Measurements from ENCODE around the gene STK10.
"Not testable (repeated sequence)": the region's sequence is repeated elsewhere in the genome, so short reads cannot be mapped to it uniquely, and the experiment has no call there.

Gene STK10

DNA sequence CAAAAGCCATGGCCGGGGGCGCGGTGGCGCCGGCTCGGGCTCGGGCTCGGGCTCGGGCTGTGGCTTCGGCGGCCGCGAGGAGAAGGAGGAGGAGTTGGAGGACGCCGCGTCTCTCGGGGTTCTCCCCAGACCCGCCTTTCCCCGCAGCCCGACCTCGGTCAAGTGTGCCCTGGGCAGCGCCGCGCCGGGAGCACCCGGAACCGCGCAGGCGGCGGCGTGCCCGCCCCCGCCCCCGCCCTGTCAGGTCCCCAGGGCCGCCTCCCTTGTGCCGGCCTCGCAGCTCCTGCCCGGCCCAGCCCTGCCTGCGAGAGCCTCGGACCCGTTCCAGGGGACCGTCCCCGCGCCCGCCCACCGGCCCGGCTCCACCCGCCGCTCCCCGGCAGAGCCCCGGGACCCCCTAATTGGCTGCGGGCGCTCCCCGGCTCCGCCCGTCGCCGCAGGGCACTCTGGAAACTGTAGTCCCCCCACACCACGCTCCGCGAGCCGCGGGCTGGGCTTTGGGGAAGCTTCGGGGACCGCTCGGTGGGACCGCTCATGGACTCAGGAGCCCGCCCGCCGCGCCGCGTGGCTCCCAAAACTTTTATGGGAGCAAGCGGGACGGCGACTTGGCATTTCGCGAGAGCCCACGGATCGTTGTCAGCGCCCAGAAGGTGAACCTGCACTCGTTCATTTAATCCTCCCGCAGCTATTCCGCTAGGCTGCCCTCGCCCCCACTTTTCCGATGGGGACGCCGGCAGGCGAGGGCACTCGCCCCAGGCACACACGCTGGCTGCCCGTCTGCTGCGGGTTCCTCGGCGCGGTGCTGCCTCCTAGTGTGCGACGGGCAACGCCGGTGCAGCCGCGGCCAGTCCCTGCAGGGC lies at the start of gene STK10:
STK10 (minus strand) TSS at position 192 of the 860 bp plus-strand sequence; CDS start at position 10, 182 bp downstream.
- DNase-seq, result peak; percentile 94

DNA sequence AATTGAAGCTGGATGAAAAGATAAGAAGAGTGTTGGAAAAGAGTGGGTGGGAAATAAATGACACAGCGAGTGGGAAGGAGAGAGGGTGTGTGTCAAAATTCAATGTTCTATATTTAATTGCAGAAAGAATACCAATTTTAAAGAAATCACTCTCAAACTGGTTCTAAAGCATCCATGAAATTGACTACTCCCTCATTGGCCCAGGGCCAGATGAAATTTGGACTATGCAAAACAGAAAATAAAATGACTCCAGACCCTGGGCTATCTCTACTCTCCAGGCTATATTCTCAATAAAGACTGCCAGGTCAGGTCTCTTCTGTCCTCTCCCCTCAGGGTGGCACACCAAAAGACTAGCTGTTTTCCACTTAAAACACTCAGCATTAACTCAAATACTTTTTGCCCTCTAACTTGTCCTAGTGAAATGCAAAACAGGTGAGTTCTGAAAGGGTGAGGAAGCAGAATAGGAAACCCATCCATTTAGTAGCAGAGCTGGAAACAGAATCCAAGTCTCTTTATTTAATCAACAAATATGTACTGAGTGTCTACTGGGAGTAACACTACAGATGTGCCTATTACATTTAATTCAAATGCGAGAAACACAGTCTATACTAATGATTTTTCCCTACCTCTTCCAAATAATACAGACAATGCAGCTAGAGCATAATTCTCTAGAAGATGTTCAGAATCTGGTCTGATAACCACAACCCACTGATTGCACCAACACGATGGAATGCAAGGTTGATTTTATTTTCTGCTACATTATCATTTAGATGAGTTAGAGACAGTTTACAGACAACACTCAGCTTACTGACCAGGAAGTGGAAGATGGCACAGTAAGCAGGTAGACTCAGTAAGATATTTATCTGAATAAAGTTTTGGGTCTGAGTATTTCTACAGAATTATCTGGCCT lies 48.1 kb upstream of the STK10 start:
- DNase-seq, result no peak

- no peak for DNase-seq
Observed at GRCh38 chr5:172235132-172235780, 47.2 kb upstream of the STK10 start.

GRCh38 chr5:172234031-172234430 lies 46.0 kb upstream of the STK10 start:
- no peak for DNase-seq

DNA sequence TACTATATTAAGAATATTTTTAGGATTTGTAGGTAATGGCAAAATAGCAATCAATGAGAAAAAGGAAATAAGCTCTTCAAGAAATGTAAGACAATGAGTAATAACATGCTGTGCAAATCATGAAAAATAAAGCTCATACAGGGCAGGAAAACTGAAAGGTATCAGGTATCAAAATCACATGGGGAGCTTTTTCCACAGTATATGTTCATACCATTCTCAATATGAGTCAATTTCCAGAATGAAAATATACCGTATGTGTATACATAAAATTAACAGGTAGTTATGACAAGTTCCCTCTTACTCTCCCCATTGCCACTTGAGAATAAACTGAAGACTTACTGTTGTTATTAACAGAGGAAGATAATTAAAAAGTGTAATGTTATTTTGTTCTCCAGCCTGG lies 41.9 kb upstream of the STK10 start:
- DNase-seq, result no peak

- no peak for DNase-seq
Observed at GRCh38 chr5:172224996-172225395, 37.0 kb upstream of the STK10 start.

DNA sequence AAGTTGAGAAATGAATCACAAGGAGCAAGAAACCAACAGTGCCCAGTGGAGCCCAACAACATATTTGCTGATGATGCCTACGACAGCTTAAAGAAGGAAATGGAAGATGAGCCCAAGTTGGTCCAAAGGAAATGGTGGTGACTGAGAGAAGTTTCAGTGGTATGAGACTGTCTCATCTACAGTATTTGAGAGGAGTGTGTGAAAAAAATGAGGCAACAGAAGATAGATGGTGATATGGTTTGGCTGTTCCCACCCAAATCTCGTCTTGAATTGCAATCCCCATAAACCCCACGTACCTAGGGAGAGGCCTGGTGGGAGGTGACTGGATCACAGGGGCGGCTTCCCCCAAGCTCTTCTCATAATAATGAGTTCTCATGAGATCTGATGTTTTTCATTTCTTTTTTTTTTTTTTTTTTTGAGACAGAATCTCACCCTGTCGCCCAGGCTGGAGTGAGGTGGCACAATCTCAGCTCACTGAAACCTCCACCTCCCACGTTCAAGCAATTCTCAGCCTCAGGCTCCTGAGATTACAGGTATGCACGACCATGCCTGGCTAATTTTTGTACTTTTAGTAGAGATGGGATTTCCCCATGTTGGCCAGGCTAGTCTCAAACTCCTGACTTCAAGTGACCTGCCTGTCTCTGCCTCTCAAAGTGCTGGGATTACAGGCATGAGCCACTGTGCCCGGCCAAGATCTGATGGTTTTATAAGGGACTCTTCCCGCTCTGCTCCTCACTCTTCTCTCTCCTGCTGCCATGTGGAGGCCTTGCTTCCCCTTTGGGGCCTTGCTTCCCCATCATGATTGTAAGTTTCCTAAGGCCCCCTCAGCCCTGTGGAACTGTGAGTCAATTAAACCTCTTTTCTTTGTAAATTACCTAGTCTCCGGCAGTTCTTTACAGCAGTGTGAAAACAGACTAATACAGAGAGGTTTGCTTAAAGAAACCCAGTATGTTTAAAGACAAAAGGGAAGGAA lies 36.2 kb upstream of the STK10 start:
- DNase-seq, result no peak

- DNase-seq, result no peak
Observed at GRCh38 chr5:172219296-172219695, 31.3 kb upstream of the STK10 start.

GRCh38 chr5:172216345-172216744 lies 28.3 kb upstream of the STK10 start:
- no peak for DNase-seq

GRCh38 chr5:172213126-172213525 lies 25.1 kb upstream of the STK10 start:
- no peak for DNase-seq

DNA sequence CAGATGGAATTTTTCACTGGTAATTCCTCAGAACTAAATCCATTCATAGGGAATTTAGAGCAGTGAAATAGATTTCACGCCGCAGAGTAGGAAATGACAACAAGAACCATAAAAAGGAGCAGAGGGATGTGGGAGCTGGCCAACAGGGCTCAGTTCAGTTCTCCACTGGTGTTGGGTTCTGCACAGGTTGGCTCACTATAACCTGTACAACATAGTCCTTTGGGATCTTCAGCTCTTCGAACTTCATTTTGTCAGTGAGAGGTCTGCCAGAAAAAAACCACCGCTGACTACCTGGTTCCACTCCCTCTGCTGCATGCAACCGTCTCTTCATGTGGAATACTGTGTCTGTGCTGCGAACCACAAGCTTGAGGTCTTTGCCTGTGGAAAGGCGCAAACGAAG lies 23.7 kb upstream of the STK10 start:
- no peak for DNase-seq

DNA sequence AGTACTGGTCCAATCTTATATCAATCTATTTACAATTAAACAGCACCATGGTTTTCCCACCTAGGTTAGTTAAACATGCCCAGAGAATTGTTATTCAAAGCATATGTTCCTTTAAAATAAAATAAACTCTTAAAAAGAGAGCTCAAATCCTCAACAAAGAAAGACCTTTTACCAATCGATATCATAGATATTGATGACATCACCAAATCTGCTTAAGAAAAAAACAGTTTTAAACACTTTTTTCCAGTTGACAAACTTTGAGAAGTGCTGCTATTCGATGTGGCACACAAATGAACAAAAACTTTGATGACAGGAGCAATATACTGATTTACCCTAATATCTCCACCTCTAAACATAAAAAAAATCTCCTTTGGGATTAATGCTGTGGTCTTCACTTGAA lies 21.7 kb upstream of the STK10 start:
- DNase-seq, result no peak

- DNase-seq, result no peak
Observed at GRCh38 chr5:172207511-172207910, 19.5 kb upstream of the STK10 start.

DNA sequence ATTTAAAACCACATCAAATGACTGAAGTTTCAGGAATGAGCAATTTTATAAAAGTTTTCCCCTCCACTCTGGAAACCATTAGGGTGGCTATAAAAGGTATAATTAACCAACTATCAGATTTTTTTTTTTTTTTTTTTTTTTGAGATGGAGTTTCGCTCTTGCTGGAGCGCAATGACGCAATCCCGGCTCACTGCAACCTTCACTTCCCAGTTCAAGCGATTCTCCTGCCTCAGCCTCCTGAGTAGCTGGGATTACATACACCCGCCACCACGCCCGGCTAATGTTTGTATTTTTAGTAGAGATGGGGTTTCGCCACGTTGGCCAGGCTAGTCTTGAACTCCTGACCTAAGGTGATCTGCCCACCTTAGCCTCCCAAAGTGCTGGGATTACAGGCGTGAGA lies 18.0 kb upstream of the STK10 start:
- DNase-seq, result not testable (repeated sequence)

DNA sequence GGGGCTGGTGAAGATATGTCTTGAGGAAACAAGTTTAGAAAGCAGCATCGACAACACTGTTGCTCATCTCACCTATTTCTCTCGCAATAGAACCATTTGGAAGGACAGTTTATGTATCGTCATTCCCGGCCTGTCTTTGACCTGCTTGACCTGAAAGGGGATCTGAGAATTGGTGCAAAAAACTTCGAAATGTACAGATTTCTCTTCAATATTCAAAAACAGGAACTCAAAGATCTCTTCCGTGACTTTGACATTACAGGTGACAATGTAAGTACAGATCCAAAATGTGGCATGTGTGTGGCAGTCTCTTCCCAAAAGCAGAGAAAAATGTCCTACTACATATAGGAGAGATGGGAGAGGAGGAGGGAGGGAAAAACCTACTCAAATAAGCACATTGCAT lies 12.5 kb upstream of the STK10 start:
- DNase-seq, result no peak

GRCh38 chr5:172199446-172199845 lies 11.4 kb upstream of the STK10 start:
- no peak for DNase-seq

GRCh38 chr5:172197775-172198174 lies 9.8 kb upstream of the STK10 start:
- not testable (repeated sequence) for DNase-seq

DNA sequence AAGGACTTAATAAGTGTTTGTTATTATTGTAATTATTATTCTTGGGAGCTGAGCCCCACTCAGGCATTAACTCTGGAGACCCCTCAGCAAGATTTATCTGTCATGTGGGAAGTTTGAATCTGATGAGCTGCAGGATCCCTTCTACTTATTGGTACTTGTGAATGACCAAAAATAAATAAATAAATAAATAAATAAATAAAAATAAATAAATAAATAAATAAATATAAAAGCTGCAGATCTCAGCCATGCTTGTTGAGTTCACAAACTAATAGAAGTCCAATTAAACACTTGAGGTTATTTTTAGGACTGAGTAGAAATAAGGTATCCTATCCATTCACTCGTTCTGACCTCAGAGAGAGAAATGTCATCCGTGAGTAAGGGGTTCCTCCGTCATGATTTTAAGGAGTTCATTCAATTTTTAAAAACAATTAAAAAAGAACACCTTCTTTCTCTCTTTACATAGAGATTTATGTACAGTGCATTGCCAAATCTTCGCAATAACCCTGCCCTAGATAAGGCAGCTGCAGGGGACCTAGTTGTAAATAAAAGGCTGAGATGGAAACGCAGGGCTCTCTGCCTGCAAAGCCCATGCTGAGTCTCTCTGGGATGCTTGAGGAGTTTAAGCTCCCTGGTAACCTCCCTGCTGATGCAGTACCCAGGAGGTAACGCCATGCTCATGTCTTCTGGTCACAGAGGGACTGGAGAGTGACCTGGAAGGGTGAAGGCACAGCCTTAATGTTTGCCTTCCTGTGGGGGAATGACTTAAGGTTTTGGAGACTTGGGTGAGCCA lies 7.2 kb upstream of the STK10 start:
- DNase-seq, result peak; percentile 49

DNA sequence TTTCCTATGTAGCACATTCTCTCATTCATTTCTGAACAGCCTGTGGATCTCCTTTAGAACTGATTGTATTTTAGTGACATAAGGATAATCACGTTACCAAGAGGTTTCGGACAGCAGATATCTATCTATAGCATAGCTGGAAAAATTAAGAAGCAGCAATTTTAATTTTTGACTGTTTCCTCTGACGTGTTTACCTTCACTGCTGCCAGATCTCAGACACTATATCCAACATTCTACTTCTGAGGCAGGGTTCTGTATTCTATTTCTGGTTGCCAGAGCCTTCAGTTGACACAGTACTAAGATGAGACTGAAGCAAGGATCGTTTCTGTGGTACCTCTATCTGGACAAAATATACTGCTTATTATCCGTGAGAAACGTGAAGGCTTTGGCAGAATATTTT lies 5.8 kb upstream of the STK10 start, which contains the start of gene EFCAB9:
EFCAB9 (plus strand) TSS at position 301 of the 400 bp plus-strand sequence; CDS start at position 302, 1 bp downstream.
- DNase-seq, result no peak

- no peak for DNase-seq
Observed at GRCh38 chr5:172189693-172190296, 1.8 kb upstream of the STK10 start.
